GM04504 (cell line): ENCODE results near the gene MYO5B.
A peak's percentile ranks its signal among the peaks of the same experiment; 100 is the strongest.
"Not testable (repeated sequence)": the region's sequence is repeated elsewhere in the genome, so short reads cannot be mapped to it uniquely, and the experiment has no call there.

Experiments used
- DNase-seq: peaks from one replicate; pipeline ENCODE4 v3.0.0-alpha.2; 2012; ENCODE audit warnings: low read depth

Gene MYO5B

DNA sequence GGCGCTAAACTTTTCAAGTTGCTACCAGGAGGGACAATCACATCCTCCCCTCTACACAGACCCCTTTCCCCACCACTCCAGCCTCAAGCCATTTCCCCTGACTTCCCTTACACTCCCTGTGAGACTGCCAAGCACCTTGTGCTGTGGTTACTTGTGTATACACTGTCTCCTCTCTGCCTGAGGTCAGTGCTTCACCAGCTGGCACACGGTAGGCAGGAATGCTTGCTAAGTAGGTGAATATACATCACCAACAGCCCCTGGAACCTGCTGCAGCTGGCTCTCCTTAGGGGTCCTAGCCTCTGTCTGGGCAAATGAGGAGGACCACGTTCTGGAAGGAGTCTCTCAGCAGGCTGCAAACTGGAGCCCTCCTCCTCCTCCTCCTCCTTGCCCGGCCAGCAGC, 343.3 kb downstream of the MYO5B start:
- DNase-seq, result no peak

DNA sequence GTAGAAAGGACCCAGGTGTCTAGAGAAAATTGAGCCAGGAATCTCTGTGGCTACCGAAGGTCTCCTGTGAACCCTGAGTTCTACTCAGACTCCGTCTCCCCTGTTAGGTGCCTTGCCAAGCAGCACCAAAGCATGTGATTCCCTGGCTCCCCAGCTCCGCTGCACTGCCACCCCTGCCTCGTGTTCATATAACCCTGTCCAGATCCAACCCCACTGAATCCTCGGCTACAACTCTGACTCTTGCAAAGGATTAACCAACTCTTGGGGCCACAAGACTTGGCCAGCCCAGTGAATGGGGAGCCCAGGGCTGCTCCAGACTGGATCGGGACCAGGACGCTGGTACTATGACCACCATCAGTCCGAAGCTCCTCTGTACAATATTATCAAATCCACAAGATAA, 344.3 kb downstream of the MYO5B start:
- no peak for DNase-seq

GRCh38 chr18:49849331-49850217, 345.4 kb downstream of the MYO5B start:
- peak; percentile 66 for DNase-seq

GRCh38 chr18:49848115-49848514, 346.8 kb downstream of the MYO5B start:
- no peak for DNase-seq

GRCh38 chr18:49847524-49847923, 347.4 kb downstream of the MYO5B start:
- no peak for DNase-seq

DNA sequence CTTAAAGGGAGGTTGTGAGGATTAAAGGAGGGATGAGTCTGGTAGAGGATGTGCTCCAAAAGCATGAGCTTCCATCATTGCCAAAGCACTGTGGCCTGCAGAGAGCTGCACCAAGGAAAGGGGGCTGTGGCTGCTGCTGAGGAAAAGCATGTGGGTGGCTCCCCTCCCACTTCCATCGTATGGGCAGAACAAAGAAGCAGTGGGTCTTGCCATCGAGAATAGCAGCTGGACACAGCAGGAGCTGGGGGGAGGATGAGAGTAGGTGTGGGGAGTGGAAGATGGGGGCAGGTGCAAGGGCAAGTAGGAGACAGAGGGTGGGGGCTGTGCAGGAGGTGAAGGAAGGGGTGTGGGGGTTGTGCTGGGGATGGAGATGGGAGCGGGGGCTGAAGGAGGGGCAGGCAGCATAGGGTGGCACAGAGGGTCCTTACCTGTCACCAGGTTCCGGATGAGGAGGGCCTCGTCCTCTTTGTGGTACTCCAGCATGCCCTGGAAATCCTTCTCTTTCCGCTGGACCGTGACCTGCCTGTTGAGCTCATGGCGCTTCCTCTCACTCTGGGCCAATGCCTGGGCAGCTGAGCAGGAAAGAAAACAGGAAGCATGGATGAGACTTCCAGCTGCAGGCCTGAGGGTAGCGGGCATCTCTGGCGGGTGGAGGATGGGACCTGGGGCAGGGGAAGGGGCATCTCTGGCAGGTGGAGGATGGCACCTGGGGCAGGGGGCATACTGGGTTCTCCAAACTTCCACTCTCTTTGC, 348.1 kb downstream of the MYO5B start:
- no peak for DNase-seq

DNA sequence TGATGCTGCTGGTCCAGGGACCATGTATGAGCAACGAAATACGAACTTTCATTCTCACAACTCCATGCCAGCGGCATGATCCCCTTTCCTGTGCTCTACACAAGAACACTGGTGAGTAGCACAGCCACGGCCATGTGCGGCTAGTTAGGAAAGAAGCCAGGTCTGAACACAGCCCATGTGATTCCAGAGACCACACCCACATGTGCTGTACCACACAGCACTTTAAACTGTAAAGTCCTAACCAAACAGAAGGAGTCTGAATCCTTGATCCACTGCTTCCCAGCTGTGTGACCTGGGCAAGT, 348.6 kb downstream of the MYO5B start:
- DNase-seq, result peak; percentile 29

- no peak for DNase-seq
These were observed 349.2 kb downstream of the MYO5B start for GRCh38 chr18:49845629-49846360.

GRCh38 chr18:49844903-49845302, 350.0 kb downstream of the MYO5B start:
- DNase-seq, result no peak

DNA sequence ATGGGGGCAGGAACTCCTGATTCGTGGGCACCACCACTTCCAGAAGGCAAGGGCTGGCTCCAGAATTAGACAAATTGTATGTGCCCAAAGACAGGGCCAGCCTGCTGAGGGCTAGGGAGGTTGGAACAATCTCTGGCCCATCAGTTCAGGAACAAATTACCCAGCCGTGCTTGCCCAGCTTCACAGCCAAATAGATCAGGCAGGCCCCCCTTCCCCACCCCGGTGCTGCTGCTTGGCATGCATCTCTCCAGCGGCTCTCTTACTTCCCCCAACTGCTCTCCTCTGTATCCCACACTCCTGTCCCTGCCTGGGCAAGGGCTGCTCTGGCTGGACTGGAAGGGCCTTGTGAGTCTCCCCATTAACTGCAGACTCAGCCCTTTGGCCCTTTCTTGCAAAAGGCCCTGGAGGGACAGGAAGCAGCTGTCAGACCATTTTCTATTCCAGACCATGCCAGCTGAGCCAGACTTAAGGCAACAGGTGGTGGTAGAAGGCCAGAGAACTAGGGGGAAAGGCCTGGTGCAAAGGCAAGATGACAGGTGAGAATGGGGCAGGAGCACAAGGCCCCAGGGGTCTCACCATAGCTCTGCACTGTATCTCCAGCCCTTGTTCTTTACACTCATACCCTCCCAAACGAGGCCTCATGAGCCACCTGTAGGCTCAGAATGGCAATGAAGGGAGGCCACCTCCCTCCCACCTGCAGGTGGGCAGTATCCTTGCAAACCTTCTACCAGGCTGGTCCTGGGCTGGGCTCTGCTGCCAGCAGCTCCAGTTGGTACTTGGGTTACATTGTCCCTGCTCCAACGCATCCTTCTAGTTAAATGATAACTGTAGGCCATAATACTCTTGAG, 350.9 kb downstream of the MYO5B start:
- no peak for DNase-seq

DNA sequence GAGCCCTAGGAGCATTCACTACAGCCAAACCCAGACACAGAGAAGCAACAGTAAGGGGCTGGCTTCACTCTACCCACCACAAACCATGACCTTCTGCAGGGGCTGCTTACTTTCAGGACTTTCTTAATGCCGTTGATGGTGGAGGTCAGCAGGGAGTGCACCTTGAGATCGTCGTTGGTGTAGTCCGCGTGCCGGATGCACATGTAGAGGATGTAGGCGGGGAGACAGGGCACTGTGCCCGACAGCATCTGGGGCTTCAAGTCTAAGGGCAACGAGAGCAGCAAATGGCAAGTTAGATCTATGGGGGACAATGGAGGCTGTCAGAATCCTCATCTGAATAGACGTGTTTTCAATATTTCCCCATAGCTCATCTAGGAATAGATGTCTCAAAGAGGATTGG, 351.8 kb downstream of the MYO5B start:
- no peak for DNase-seq

DNA sequence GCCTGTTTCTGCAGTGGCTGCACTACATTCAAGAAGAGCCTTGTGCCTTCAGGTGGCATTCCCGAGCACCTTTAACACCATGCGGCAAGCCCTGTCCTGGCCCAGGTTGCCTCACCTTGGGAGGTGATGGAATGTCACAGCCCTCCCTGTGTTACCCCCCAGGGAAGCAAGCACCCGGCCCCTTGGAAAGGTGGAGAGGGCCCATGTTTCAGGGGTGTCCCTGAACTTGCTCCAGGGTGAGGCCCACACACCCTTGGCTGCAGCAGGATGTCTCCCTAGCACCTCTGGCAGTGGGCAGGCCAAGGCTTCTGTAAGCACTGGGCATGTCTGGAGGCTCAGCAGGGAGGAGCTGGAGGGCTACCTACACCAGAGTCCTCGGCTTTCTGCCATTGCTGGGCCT, 352.3 kb downstream of the MYO5B start:
- no peak for DNase-seq

DNA sequence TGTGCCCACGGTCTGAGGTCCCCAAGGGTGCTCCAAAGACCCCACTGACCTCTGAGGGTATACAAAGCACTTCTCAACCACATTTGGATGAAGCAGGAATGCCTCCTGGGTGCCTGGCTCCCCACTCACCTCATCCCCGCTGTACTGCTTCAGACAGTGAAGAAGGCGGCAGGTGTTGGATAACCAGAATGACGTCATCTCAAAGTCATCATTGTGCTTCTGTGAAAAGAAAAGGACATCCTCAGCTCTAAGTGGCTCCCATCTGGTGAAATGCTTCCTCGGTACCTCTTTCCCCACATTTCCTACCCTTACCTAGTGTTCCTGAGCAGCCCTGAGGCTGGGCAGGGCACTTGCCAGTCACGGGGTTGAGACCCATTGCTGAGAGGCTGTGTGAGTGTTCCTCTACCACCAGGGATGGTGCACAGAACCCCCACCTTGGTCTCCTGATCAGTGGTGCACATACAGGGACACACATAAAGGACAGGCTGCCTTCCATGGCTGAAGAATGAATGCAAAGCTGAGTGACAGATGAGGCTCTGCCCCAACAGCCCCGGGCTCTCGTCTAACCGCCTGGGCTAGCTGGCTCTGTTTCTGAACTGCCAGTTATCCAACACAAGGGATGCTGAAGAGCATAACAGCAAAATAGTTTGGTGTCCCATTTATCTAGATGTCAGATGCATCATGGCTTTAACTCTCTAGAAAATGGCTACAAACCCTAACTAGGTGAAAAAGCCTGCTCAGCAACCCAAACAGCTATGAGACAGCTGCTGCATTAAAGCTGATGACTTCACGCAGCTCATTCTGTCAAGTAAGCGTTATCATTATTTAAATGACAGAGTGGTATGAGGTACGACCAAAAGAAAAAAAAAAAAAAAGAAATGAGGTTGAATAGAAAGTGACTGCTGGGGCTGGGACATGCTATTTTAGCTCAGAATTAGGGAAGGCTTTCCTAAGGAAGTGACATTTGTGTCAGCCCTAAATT, 353.4 kb downstream of the MYO5B start:
- DNase-seq, result no peak

GRCh38 chr18:49839012-49839411, 355.9 kb downstream of the MYO5B start:
- DNase-seq, result no peak

DNA sequence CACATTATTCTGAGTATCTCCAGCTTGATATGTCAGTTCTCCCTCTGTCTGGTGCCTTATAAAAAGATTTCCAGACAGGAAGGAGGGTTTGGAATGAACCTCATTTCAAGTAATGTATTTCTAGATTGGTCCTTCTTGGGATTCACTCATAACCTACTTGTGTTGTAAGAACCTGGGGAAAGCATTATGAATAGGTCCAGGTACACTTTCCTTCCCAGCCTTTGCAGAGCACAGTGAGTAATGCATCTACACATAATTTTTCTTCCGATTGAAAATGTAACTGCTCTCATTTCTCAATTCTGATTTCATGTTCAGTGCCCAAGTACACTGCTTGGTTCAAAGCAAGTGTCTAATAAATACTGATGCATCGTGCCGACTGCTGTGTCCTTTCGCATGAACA, 356.6 kb downstream of the MYO5B start:
- no peak for DNase-seq

- no peak for DNase-seq
These were observed 357.1 kb downstream of the MYO5B start for GRCh38 chr18:49837889-49838288.

- not testable (repeated sequence) for DNase-seq
These were observed 357.6 kb downstream of the MYO5B start for GRCh38 chr18:49837316-49837835.

DNA sequence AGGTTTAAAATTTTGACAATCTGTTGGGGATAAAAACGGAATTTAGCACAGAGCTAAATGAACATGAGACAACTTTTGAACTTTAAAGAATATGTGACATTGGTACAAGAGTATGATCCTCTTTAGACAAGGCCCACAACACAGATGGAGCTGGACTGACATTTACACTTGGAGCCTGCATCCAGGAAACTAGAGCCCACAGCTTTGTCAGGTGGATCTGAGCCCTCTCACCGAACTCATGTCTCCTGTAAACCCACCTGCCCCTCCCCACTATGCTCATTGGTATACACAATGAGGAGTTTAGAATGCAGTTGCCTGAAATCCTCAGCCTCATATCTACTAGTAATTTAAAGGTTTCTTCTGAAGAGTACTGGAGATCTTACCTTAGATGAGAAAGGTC, 359.5 kb downstream of the MYO5B start:
- DNase-seq, result no peak

DNA sequence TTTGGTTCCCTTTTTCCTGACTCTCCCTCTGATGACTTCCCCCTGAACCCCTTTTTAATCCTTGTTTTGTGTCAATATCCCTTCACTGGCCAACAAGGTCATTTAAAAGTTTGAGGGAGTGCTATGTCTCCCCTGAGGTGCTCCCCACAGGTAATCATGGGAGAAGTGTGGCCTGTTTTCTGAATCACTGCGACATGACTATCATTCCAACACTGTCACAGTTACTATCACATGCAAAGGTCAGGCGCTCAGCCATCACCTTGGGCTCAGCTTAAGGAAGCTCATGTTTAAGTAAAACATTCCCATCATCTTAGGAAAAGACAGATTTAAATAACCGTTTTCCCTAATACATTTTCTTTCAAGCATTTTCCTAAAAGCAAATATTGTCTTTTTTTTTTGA, 360.7 kb downstream of the MYO5B start:
- no peak for DNase-seq

DNA sequence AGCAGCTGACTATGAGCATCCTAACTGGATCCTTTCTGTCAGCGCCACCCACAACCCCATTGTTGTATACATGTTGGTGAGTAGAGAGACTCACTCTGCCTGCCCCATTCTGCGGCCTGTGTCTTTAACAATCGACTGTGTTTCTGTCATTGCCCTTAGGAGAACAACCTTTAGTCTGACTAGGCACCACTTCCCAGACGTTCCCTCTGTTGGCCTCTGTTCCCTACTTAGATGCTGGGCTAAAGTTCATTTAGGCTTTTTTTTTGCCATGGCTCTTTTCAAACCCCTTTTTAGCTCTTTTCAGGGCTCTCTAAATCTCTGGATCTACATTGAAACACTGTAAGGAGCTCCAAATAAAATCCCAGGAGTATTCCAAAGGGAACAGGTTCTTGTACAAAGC, 361.1 kb downstream of the MYO5B start:
- no peak for DNase-seq
